H1 (cell line): ENCODE results near the gene PROZ. TPM values are rescaled to one million over a fixed set of nuclear protein-coding genes. Genes with fewer than 3 reads are reported as not detected.

ENCODE experiments used
- GABPA ChIP-seq: IDR thresholded peaks from 2 replicates; pipeline ENCODE4 v1.6.1; 2011; ENCODE audit warnings: mild to moderate bottlenecking, low read length, moderate library complexity, borderline replicate concordance; ENCODE audit not compliant: insufficient read depth
- KDM5A ChIP-seq: fragments of 200-600 bp; IDR thresholded peaks from 2 replicates; pipeline ENCODE4 v1.7.1; 2012; ENCODE audit warnings: mild to moderate bottlenecking, low read length, inconsistent platforms, mixed read lengths
- RXRA ChIP-seq: IDR thresholded peaks from 2 replicates; pipeline ENCODE4 v1.6.1; 2011; ENCODE audit warnings: low read depth, mild to moderate bottlenecking, low read length, moderate library complexity; ENCODE audit not compliant: insufficient read depth
- SIX5 ChIP-seq: IDR thresholded peaks from 2 replicates; pipeline ENCODE4 v1.6.1; 2011; ENCODE audit warnings: mild to moderate bottlenecking, low read depth, low read length
- polyA plus RNA-seq, 7 experiments: library from polyadenylated mRNA; depleted of rRNA in 3 of 7; stranded (reverse) in 5 of 7; unstranded in 2 of 7; fragments of >200 nt in 5 of 7; fragments of 200-250 nt in 2 of 7; gene quantifications; 1 replicate in 5 of 7; 2 replicates in 1 of 7; 4 replicates in 1 of 7; pipeline versions ENCODE4 v1.2.1 to v1.2.3, GENCODE V29; 2011 to 2013; ENCODE audit warnings: missing spikeins in 2 of 7, mixed read lengths in 2 of 7
- total RNA-seq: library from RNA; stranded (reverse); fragmentation: NEBNext Ultra II Directional; extraction: Animal tissue kit (Norgen Biotek cat#: 25700); gene quantifications from 2 replicates; pipeline ENCODE4 v1.2.1, GENCODE V29; 2021
- TF ChIP-seq, protein P1 (sequence below): IDR thresholded peaks from 2 replicates; pipeline ENCODE4 v1.6.1; 2011; ENCODE audit warnings: low read depth, mild to moderate bottlenecking, low read length; ENCODE audit not compliant: insufficient read depth
- TF ChIP-seq, protein P2 (sequence below): fragments of 300-600 bp; sonication (generic); IDR thresholded peaks from 2 replicates; pipeline ENCODE4 v1.7.1; 2012; ENCODE audit warnings: low read length, moderate library complexity, mild to moderate bottlenecking, inconsistent platforms; ENCODE audit not compliant: insufficient replicate concordance
- TF ChIP-seq, protein P3 (sequence below): IDR thresholded peaks from 2 replicates; pipeline ENCODE4 v1.6.1; 2012; ENCODE audit warnings: low read length, inconsistent platforms

The PROZ gene
- total and polyA plus RNA-seq, 2 of the 8 experiments (the other 6 are each of a cell fraction or from before 2014, with no cell fraction given): not detected

DNA sequence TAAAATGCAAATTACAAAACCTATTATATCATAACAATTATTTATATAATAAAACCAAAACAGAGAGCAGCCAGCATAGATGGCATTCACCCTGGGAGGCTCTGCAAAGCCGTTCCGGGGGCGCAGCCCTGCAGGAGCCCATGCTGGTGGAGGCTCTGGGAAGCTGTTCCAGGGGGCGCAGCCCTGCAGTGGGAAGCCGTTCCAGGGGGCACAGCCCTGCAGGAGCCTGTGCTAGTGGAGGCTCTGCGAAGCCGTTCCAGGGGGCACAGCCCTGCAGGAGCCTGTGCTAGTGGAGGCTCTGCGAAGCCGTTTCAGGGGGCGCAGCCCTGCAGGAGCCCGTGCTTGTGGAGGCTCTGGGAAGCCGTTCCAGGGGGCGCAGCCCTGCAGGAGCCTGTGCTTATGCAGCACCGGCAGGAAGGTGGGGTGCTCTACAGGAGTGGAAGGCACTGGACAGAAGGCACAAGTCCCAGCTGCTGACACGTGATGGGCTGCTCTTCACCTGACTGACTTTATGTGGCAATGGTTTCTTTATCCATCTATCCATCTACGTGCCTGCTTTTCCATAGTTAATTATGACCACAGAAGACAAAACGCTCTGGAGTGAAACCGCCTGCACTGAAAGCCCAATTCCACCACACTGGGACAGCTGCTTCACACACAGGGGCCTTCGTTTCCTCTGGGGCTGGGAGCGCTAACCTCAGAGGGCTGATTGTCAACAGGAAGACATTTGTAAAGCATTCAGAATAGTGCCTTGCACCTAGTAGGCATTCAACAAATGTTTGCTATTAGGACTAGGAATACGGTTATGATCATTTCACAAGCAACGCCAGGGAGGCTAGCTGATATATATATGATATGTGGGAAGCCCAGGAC is 26.4 kb downstream of the PROZ start (continued):
- TF ChIP-seq GABPA (no peak), SIX5 (no peak), KDM5A (no peak), RXRA (no peak)
- TF ChIP-seq, protein P1, sequence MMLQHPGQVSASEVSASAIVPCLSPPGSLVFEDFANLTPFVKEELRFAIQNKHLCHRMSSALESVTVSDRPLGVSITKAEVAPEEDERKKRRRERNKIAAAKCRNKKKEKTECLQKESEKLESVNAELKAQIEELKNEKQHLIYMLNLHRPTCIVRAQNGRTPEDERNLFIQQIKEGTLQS: no peak
- TF ChIP-seq, protein P2, sequence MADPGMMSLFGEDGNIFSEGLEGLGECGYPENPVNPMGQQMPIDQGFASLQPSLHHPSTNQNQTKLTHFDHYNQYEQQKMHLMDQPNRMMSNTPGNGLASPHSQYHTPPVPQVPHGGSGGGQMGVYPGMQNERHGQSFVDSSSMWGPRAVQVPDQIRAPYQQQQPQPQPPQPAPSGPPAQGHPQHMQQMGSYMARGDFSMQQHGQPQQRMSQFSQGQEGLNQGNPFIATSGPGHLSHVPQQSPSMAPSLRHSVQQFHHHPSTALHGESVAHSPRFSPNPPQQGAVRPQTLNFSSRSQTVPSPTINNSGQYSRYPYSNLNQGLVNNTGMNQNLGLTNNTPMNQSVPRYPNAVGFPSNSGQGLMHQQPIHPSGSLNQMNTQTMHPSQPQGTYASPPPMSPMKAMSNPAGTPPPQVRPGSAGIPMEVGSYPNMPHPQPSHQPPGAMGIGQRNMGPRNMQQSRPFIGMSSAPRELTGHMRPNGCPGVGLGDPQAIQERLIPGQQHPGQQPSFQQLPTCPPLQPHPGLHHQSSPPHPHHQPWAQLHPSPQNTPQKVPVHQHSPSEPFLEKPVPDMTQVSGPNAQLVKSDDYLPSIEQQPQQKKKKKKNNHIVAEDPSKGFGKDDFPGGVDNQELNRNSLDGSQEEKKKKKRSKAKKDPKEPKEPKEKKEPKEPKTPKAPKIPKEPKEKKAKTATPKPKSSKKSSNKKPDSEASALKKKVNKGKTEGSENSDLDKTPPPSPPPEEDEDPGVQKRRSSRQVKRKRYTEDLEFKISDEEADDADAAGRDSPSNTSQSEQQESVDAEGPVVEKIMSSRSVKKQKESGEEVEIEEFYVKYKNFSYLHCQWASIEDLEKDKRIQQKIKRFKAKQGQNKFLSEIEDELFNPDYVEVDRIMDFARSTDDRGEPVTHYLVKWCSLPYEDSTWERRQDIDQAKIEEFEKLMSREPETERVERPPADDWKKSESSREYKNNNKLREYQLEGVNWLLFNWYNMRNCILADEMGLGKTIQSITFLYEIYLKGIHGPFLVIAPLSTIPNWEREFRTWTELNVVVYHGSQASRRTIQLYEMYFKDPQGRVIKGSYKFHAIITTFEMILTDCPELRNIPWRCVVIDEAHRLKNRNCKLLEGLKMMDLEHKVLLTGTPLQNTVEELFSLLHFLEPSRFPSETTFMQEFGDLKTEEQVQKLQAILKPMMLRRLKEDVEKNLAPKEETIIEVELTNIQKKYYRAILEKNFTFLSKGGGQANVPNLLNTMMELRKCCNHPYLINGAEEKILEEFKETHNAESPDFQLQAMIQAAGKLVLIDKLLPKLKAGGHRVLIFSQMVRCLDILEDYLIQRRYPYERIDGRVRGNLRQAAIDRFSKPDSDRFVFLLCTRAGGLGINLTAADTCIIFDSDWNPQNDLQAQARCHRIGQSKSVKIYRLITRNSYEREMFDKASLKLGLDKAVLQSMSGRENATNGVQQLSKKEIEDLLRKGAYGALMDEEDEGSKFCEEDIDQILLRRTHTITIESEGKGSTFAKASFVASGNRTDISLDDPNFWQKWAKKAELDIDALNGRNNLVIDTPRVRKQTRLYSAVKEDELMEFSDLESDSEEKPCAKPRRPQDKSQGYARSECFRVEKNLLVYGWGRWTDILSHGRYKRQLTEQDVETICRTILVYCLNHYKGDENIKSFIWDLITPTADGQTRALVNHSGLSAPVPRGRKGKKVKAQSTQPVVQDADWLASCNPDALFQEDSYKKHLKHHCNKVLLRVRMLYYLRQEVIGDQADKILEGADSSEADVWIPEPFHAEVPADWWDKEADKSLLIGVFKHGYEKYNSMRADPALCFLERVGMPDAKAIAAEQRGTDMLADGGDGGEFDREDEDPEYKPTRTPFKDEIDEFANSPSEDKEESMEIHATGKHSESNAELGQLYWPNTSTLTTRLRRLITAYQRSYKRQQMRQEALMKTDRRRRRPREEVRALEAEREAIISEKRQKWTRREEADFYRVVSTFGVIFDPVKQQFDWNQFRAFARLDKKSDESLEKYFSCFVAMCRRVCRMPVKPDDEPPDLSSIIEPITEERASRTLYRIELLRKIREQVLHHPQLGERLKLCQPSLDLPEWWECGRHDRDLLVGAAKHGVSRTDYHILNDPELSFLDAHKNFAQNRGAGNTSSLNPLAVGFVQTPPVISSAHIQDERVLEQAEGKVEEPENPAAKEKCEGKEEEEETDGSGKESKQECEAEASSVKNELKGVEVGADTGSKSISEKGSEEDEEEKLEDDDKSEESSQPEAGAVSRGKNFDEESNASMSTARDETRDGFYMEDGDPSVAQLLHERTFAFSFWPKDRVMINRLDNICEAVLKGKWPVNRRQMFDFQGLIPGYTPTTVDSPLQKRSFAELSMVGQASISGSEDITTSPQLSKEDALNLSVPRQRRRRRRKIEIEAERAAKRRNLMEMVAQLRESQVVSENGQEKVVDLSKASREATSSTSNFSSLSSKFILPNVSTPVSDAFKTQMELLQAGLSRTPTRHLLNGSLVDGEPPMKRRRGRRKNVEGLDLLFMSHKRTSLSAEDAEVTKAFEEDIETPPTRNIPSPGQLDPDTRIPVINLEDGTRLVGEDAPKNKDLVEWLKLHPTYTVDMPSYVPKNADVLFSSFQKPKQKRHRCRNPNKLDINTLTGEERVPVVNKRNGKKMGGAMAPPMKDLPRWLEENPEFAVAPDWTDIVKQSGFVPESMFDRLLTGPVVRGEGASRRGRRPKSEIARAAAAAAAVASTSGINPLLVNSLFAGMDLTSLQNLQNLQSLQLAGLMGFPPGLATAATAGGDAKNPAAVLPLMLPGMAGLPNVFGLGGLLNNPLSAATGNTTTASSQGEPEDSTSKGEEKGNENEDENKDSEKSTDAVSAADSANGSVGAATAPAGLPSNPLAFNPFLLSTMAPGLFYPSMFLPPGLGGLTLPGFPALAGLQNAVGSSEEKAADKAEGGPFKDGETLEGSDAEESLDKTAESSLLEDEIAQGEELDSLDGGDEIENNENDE: no peak
- TF ChIP-seq, protein P3, sequence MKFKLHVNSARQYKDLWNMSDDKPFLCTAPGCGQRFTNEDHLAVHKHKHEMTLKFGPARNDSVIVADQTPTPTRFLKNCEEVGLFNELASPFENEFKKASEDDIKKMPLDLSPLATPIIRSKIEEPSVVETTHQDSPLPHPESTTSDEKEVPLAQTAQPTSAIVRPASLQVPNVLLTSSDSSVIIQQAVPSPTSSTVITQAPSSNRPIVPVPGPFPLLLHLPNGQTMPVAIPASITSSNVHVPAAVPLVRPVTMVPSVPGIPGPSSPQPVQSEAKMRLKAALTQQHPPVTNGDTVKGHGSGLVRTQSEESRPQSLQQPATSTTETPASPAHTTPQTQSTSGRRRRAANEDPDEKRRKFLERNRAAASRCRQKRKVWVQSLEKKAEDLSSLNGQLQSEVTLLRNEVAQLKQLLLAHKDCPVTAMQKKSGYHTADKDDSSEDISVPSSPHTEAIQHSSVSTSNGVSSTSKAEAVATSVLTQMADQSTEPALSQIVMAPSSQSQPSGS: no peak
